Cardiac septum (tissue), 1 donor: ENCODE results near the gene RP9. TPM values are rescaled to one million over a fixed set of nuclear protein-coding genes. Genes with fewer than 3 reads are reported as not detected.

Source experiments
- DNase-seq: peaks from one replicate; pipeline ENCODE4 v3.0.0-alpha.2; 2020; ENCODE audit warnings: low spot score
- intact Hi-C: fragments of 100-400 bp; cut with DNase I; formaldehyde crosslinking; loops from one replicate; pipeline ENCODE4 v1.14.0; 2022
- total RNA-seq: library from RNA; stranded (reverse); fragmentation: NEBNext Ultra II Directional; extraction: Animal tissue kit (Norgen Biotek cat#: 25700); gene quantifications from one replicate; pipeline ENCODE4 v1.2.1, GENCODE V29; 2021
- donor health status: DM: no; HTN: no; CAD: no.

Gene RP9
- total RNA-seq, 1 donor from 2014 or later: 19.3 TPM

DNA sequence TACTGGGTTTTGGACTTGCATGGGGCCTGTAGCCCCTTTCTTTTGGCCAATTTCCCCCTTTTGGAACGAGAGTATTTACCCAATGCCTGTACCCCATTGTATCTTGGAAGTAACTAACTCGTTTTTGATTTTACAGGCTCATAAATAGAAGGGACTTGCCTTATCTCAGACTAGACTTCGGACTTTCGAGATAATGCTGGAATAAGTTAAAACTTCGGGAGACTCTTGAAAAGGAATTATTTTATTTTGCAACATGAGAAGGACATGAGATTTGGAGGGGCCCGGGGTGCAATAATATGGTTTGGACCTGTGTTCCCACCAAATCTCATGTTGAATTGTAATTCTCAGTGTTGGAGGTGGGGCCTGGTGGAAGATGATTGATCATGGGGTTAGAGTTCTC lies 38.4 kb downstream of the RP9 start:
- intact Hi-C loops: no loop called here
- no peak for DNase-seq

GRCh38 chr7:33070277-33070676 lies 38.9 kb downstream of the RP9 start:
- no peak for DNase-seq
- intact Hi-C loops: no loop called here

- intact Hi-C loops: no loop called here
Measured at GRCh38 chr7:33067921-33068320, 41.3 kb downstream of the RP9 start.

DNA sequence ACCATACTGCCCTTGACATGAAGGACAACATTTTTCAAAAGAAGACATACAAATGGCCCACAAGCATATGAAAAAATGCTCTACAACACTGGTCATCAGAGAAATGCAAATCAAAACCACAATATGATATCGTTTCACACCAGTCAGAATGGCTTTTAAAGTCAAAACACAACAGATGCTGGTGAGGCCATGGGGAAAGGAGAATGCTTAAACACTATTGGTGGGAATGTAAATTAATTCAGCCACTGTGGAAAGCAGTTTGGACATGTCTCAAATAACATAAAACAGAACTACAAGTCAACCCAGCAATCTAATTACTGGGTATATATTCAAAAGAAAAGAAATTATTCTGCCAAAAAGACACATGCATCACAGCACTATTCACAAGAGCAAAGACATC lies 42.4 kb downstream of the RP9 start:
- no peak for DNase-seq
- intact Hi-C loops: no loop called here

More at GRCh38 chr7:33067921-33068320, 41.3 kb downstream of the RP9 start:
- no peak for DNase-seq

GRCh38 chr7:33065981-33066380 lies 43.2 kb downstream of the RP9 start:
- intact Hi-C loops: no loop called here
- no peak for DNase-seq

DNA sequence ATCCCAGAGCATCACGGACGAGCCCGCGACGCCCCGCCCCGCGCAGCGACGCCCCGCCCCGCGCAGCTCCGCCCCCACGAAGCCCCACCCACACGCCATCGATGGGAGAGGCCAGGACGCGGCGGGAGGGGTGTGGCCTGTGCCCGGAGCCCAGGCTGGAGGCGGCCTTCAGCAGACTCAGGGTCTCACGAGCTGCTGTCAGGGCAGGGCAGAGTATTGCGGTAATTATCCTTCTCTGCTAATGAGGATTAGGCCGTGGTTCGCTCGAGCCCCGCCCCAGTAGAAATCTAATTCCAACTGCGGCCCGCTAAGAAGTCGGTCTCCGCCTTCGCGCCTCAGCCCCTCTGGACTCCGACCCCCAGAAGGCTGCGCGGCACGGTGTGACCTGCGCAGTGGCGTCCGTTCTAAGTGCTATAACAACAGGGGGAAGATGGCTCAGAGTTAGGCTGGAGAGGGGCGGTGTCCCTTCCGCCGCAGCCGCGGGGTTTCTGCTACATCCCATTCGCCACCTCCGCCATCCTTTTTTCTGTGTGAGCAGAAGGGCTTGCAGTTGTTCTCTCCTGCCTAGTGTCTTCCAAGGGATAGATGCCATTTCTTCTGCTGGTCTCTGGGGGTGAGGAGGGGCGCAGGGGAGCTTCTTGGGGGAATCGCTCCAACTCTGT lies 46.3 kb downstream of the RP9 start:
- intact Hi-C loops: loop anchor here (5.0 kb wide), 3 partner anchors 44 to 171 kb away; partner anchors contain the start of genes FKBP9, KBTBD2 and RP9
- peak; percentile 98 for DNase-seq

GRCh38 chr7:33062023-33062781 lies 47.0 kb downstream of the RP9 start, which contains the start of gene NT5C3A:
Gene NT5C3A, minus strand, starts transcription at chr7:33062776. Its CDS starts 71 bp downstream, at chr7:33062705.
- DNase-seq: peak; percentile 83
- intact Hi-C loops: loop anchor here (5.0 kb wide), 3 partner anchors 45 to 170 kb away; partner anchors contain the start of genes FKBP9, KBTBD2 and RP9

GRCh38 chr7:33061282-33061937 lies 47.8 kb downstream of the RP9 start:
- intact Hi-C loops: loop anchor here (5.0 kb wide), 3 partner anchors 46 to 169 kb away; partner anchors contain the start of genes FKBP9, KBTBD2 and RP9
- DNase-seq: no peak

DNA sequence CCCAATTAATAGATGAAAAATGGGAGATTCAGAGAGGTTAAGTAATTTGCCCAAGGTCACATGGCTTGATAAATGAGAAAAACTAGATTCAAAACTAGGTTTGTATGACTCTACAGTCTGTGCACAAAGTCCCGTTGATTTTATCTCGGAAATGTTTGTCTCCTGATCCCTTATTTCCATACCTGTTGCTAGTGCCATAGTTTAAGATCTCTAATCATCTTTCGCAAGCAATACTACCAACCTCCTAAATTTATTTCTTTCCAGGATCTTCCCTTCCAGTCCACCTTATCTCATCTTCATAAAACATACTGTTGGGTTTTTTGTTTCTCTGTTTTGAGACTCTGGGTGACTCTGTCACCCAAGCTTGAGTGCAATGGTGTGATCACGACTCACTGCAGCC lies 49.6 kb downstream of the RP9 start:
- no peak for DNase-seq
- intact Hi-C loops: loop anchor here (5.0 to 10.0 kb wide), 4 partner anchors 48 to 295 kb away; partner anchors contain the start of genes FKBP9, KBTBD2 and RP9

DNA sequence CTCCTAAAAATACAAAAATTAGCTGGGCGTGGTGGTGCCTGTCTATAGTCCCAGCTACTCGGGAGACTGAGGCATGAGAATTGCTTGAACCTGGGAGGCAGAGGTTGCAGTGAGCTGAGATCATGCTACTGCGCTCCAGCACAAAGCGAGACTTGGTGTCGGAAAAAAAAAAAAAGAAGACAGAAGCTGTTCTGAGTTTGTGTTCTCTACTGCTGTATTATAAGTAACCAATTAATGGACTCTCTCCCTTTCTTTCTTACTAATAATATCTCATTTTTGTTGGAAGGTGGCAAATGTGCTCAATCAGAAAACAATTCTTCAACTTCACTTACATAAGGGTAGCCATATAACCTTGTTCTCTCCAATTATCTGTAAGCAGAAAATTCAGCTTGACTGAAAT lies 54.0 kb downstream of the RP9 start:
- intact Hi-C loops: loop anchor here (10.0 kb wide), 1 partner anchor 290 kb away; no protein-coding TSS in a partner anchor
- no peak for DNase-seq

DNA sequence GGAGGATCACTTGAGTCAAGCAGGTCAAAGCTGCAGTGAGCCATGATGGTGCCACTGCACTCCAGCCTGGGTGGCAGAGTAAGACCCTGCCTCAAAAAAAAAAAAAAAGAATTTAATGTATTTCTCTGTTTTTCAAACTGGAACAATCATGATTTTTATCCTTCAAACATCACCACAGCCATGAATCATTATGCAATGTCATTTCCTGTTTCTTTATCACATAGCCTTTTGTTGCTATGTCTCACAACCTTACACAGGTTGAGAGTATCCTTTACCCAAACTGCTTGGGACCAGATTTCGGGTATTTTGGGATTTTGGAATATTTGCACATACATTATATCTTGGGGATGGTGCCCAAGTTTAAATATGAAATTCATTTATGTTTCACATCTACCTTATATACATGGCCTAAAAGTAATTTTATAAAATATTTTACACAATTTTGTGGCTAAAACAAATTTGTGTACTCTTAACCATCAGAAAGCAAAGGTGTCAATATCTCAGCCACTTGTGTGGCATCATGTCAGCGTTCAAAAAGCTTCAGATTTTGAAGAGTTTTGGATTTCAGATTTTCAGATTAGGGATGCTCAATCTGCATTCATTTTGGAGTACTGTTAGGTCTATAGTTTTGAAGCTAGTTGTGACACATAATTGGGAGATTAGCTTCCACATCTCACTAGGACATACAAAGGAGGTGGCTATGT lies 54.8 kb downstream of the RP9 start:
- no peak for DNase-seq
- intact Hi-C loops: loop anchor here (10.0 kb wide), 1 partner anchor 290 kb away; no protein-coding TSS in a partner anchor

DNA sequence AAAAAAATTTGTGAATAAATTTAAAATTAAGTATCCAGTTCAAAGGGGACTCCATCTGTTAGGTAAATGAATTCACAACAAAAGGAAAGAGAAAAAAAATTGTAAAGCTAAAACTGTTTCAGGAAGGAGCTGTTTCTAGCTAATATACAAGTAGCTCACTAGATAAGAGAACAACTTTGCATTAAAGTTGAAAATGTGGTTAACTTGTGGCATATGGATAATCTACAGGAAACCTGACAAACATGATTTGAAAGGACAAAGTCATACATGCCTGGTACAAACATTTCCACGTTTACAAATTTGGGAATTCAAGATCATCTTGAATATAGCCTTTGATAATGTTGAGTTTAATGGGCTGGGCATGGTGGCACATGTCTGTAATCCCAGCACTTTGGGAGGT lies 55.5 kb downstream of the RP9 start:
- DNase-seq: no peak
- intact Hi-C loops: loop anchor here (10.0 kb wide), 1 partner anchor 289 kb away; no protein-coding TSS in a partner anchor

DNA sequence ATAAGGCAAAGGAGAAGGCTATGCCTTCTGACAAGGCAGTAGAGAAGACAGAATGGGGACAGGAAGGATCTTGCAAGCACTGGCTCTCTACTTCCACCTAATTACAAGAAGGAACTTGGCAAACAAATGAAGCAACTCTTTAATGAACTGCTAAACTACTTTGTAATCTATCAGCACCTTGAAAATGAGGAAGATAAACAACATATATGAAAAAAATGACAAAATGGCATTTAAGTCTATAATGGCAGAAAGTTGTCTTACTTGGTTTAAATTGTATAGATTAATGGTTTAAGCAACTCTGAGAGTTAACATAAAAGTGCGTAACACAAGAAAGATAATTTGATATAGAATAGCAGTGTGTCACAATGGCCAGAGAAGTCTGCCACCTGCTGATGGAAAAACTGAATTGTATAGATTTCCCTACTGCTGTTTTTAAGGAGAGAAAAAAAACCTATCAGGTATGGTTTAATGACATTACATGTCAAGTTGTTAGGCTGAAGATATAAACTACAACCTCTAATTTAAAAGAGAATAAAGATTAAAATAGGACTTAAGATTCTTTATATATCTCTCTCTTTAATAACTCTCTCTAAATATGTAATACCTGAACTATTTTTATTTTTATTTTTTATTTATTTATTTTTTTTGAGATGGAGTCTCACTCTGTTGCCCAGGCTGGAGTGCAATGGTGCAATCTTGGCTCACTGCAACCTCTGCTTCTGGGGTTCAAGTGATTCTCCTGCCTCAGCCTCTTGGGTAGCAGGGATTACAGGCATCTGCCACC lies 58.5 kb downstream of the RP9 start:
- DNase-seq: no peak
- intact Hi-C loops: loop anchor here (10.0 kb wide), 1 partner anchor 286 kb away; no protein-coding TSS in a partner anchor

DNA sequence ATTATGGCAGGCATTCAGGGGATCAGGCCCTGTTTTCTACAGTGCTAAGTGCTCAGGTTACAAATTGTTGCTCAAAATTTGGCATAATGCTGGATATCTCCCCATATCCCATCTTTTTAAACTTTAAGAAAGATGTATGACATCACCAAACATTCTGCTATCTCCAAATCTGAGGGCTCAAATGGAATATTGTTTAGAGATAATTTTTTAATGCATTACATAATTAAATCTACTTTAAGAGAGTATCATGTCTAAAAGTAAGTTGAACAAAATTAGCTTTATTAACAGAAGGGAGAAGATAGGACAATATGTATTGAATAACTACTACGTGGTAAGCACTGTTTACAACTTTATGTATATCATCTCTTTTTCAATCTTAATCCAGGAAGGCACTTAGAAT lies 60.5 kb downstream of the RP9 start:
- DNase-seq: no peak
- intact Hi-C loops: loop anchor here (10.0 kb wide), 1 partner anchor 56 kb away; the partner anchor contains the start of gene RP9

DNA sequence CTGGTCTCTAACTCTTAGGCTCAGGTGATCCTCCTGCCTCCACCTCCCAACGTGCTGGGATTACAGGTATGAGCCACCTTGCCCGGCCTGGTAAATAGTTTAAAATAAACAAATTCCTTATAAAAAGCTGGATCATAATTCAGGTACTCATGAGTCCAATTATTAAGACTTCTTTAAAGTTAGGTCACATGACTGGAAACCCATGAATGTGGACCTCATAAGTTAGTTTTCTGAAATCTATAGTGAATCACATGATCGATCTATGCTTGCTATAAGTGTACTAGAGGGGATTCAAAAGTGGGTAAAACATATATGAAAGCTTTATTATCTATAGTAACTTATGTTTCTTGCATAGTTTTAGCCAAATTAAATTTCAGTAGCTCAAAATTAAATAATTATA lies 60.9 kb downstream of the RP9 start:
- intact Hi-C loops: loop anchor here (10.0 kb wide), 1 partner anchor 57 kb away; the partner anchor contains the start of gene RP9
- DNase-seq: no peak

GRCh38 chr7:33044986-33045385 lies 64.2 kb downstream of the RP9 start:
- no peak for DNase-seq
- intact Hi-C loops: loop anchor here (5.0 to 10.0 kb wide), 2 partner anchors 60 to 88 kb away; partner anchors contain the start of genes FKBP9 and RP9
